ENCODE data around the gene ZNHIT1. TPM values are rescaled to one million over a fixed set of nuclear protein-coding genes. Genes with fewer than 3 reads are reported as not detected.

ZNHIT1 gene
- 10 to 100 TPM; 56.5 to 61.7 TPM for total RNA-seq
- 60.0 TPM for polyA plus RNA-seq (2013, experiment 1 of 2)
- polyA plus RNA-seq (2013, experiment 2 of 2): 62.1 TPM
- long read RNA-seq, experiment 1, transcript ZNHIT1-203 (4 exons, 2,898 nt): minor isoform, 21 of 63 reads
- long read RNA-seq, experiment 1, transcript ZNHIT1-201 (5 exons, 1,225 nt): major isoform, 38 of 63 reads
- long read RNA-seq, experiment 1, partial matches to known transcripts: 2 of 63 reads
- long read RNA-seq, experiment 1, other reads (novel, unspliced or antisense): 2 of 63 reads
- long read RNA-seq, experiment 2, transcript ZNHIT1-201 (5 exons, 1,225 nt): major isoform, 69 of 76 reads
- long read RNA-seq, experiment 2, partial matches to known transcripts: 1 of 76 reads
- long read RNA-seq, experiment 2, other reads (novel, unspliced or antisense): 5 of 76 reads
- long read RNA-seq, experiment 3, transcript ZNHIT1-201 (5 exons, 1,225 nt): major isoform, 58 of 68 reads
- long read RNA-seq, experiment 3, partial matches to known transcripts: 3 of 68 reads
- long read RNA-seq, experiment 3, other reads (novel, unspliced or antisense): 3 of 68 reads
- long read RNA-seq, experiment 4, transcript ZNHIT1-203 (4 exons, 2,898 nt): major isoform, 70 of 72 reads
- long read RNA-seq, experiment 4, partial matches to known transcripts: 1 of 72 reads
- long read RNA-seq, experiment 4, other reads (novel, unspliced or antisense): 0 of 72 reads

GRCh38 chr7:101217388-101218235 is at the start of gene ZNHIT1, which contains the start of gene PLOD3:
Gene ZNHIT1 (plus strand): TSS chr7:101218165. CDS start chr7:101218196, 31 bp downstream.
Gene PLOD3 (minus strand): TSS chr7:101217581. CDS start chr7:101217274, 307 bp downstream.
- Histone ChIP-seq H3K9ac (ENCODE audit: extremely low read depth, low read length, poor library complexity, severe bottlenecking) (peak within 1 kb of the TSS; percentile 94), H3K36me3 (ENCODE audit: control insufficient read depth, insufficient read depth, low read length) (peaks cover 7% of the 10 kb centered on the region), H3K27ac (ENCODE audit: low read depth, low read length) (peak within 1 kb of the TSS; percentile 88), H3K27me3 (ENCODE audit: control insufficient read depth, insufficient read depth, low read length, poor library complexity, severe bottlenecking) (no peaks in the 10 kb centered on the region), H3K4me3 (ENCODE audit: low read length) (peak within 1 kb of the TSS; percentile 99), H3K4me1 (ENCODE audit: control insufficient read depth, insufficient read depth, low read length) (no peaks in the 10 kb centered on the region), H3K9me3 (ENCODE audit: control insufficient read depth, low read length) (no peaks in the 10 kb centered on the region)
- Mint-ChIP-seq H3K4me1 (peaks cover 13% of the 10 kb centered on the region), H3K27me3 (ENCODE audit: insufficient read depth) (no peaks in the 10 kb centered on the region), H3K36me3 (ENCODE audit: low read depth) (peaks cover 29% of the 10 kb centered on the region), H3K4me3 (peak within 1 kb of the TSS; percentile 96), H3K27ac (peak within 1 kb of the TSS; percentile 94), H3K9me3 (no peaks in the 10 kb centered on the region)
- TF ChIP-seq, protein P1, sequence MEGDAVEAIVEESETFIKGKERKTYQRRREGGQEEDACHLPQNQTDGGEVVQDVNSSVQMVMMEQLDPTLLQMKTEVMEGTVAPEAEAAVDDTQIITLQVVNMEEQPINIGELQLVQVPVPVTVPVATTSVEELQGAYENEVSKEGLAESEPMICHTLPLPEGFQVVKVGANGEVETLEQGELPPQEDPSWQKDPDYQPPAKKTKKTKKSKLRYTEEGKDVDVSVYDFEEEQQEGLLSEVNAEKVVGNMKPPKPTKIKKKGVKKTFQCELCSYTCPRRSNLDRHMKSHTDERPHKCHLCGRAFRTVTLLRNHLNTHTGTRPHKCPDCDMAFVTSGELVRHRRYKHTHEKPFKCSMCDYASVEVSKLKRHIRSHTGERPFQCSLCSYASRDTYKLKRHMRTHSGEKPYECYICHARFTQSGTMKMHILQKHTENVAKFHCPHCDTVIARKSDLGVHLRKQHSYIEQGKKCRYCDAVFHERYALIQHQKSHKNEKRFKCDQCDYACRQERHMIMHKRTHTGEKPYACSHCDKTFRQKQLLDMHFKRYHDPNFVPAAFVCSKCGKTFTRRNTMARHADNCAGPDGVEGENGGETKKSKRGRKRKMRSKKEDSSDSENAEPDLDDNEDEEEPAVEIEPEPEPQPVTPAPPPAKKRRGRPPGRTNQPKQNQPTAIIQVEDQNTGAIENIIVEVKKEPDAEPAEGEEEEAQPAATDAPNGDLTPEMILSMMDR (conservative IDR thresholded peaks at IDR 0.05): peak; percentile 68
- WGBS, 2 experiments (ENCODE audit: insufficient coverage in 1 of 2, insufficient read length in 1 of 2): 0 to 1% methylated on average over 32 to 57 of the region's 57 CpGs
- DNase-seq: peak; percentile 97

- peak; percentile 58 for DNase-seq
- H3K4me3 Mint-ChIP-seq: peak overlapping the region; percentile 3
- Histone ChIP-seq H3K9me3 (ENCODE audit: control insufficient read depth, low read length) (no peaks in the 10 kb centered on the region), H3K4me3 (ENCODE audit: low read length) (no peak overlapping the region), H3K27me3 (ENCODE audit: control insufficient read depth, insufficient read depth, low read length, poor library complexity, severe bottlenecking) (peaks cover 99% of the 10 kb centered on the region), H3K4me1 (ENCODE audit: control insufficient read depth, insufficient read depth, low read length) (peaks cover 5% of the 10 kb centered on the region), H3K36me3 (ENCODE audit: control insufficient read depth, insufficient read depth, low read length) (no peaks in the 10 kb centered on the region), H3K9ac (ENCODE audit: extremely low read depth, low read length, poor library complexity, severe bottlenecking) (no peak overlapping the region), H3K27ac (ENCODE audit: low read depth, low read length) (no peak overlapping the region)
- TF ChIP-seq, protein P1 (conservative IDR thresholded peaks at IDR 0.05): no peak
- H3K4me1 Mint-ChIP-seq: peaks cover 24% of the 10 kb centered on the region
- peaks cover 99% of the 10 kb centered on the region for H3K27me3 Mint-ChIP-seq (ENCODE audit: insufficient read depth)
- no peaks in the 10 kb centered on the region for H3K36me3 Mint-ChIP-seq (ENCODE audit: low read depth)
- no peak overlapping the region for H3K27ac Mint-ChIP-seq
- 0 to 13% methylated on average over 1 to 4 of the region's 6 CpGs for WGBS, 2 experiments (ENCODE audit: insufficient coverage in 1 of 2, insufficient read length in 1 of 2)
- no peaks in the 10 kb centered on the region for H3K9me3 Mint-ChIP-seq
Observed at GRCh38 chr7:101168412-101169049, 49.4 kb upstream of the ZNHIT1 start.

Measured in endodermal cell (in vitro differentiated cells).